IPS-NIHi11 (cell line): Measurements from ENCODE around the gene POLR2E.
A peak's percentile ranks its signal among the peaks of the same experiment; 100 is the strongest.
"Not testable (repeated sequence)": the region's sequence is repeated elsewhere in the genome, so short reads cannot be mapped to it uniquely, and the experiment has no call there.

ENCODE experiments used
- DNase-seq: peaks from one replicate; pipeline ENCODE4 v3.0.0; 2012; ENCODE audit warnings: mixed read lengths, low spot score

POLR2E gene

GRCh38 chr19:1125601-1126467, 30.7 kb upstream of the POLR2E start:
- DNase-seq, result no peak

DNA sequence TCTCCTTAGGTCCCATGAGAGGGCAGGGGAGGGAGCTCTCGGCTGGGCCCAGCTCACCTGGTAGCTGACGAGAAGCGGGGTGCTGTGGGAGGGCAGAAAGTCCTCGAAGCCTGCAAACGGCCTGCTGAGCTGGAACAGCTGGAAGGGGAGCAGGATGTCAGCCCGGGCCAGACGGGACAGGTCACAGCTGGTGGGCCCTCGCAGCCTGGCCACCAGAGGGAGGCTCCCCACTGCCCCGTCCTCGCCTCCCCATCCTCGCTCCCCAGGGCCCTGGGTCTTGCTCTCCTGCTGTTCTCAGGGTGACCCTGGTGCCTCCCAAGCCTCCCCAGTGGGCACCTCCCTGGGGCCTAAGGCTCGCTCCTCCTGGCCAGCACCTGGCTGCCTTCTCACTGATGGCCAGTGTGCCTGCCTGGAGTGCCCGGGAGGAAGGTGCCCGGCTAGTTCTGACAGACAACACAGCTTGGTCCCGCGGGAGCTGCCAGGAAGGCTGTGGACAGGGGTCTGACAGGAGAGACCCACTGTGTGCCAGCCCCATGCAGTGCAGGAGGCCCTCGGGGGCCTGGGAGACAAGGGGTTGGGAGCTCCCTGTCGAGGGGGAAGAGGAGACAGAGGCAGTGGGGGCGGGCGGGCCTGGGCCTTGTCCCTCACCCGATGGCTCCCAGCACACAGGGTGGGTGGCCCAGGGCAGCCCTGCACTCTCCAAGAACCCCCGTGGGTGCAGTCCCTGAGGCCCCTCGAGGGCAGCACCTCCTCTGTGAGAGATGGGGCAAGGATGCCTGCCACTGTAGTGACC, 28.9 kb upstream of the POLR2E start:
- DNase-seq, result no peak

GRCh38 chr19:1123381-1123780, 28.2 kb upstream of the POLR2E start:
- no peak for DNase-seq

DNA sequence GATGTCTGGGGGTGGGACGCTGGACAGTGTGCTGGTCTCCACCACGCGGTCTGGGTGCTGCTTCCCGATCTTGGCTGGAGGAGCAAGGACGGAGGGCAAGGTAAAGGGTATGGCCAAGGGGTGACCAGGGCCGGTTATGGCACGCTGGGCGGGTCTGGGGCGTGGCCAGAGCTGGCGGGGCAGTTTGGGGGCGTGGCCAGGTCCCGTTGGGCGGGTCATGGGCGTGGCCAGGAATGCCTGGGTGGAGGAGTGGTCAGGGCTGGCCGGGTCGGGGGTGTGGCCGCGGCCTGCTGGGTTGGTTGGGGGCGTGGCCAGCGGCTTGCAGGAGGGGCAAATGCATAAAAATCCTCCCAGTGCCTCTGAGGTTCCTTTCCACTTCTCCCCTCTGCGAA, 27.8 kb upstream of the POLR2E start:
- DNase-seq, result peak; percentile 99

DNA sequence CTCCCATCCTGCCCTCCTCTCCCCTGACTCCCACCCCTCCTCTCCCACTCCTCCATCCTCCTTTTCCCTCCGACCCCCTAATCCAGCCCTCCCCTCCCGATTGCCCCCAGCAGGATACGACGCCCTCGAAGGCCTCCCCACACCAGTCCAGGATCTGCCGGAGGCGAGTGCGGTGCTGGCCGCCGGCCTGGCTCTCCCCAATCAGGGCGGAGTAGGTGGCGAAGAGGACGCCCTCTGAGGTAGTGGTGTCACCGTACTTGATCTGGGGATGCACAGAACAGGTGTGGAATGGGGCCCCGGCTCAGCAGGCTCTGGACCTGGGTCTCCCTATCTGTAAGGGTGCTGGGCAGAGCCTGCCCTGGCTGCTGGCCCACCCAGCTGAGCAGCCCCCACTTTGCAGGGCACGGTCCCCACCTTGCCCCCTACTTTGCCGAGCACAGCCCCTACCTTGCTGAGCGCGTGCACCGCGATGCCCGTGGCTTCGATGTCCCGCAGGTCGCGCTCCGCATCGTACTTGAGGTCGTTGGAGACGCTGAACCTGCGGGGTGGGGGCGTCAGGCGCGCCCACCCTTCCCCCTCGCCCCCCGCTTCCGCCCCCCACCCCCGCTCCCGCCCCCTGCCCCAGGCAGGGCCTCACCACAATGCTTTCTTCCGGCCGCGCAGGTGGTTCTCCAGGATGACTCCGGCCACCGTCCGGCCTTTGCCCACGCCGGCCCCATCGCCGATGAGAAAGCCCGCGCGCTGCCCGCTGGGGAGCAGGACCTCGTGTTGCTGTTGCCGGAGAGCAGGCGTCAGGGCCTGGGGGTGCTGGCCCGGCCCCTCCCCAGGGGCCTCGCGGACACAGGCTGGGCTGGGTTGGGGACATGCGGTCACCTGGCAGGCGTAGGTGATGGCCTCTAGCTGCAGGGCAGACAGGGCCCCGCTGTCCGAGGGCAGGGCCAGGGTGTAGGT, 27.1 kb upstream of the POLR2E start:
- no peak for DNase-seq

GRCh38 chr19:1121395-1121794, 26.2 kb upstream of the POLR2E start:
- no peak for DNase-seq

DNA sequence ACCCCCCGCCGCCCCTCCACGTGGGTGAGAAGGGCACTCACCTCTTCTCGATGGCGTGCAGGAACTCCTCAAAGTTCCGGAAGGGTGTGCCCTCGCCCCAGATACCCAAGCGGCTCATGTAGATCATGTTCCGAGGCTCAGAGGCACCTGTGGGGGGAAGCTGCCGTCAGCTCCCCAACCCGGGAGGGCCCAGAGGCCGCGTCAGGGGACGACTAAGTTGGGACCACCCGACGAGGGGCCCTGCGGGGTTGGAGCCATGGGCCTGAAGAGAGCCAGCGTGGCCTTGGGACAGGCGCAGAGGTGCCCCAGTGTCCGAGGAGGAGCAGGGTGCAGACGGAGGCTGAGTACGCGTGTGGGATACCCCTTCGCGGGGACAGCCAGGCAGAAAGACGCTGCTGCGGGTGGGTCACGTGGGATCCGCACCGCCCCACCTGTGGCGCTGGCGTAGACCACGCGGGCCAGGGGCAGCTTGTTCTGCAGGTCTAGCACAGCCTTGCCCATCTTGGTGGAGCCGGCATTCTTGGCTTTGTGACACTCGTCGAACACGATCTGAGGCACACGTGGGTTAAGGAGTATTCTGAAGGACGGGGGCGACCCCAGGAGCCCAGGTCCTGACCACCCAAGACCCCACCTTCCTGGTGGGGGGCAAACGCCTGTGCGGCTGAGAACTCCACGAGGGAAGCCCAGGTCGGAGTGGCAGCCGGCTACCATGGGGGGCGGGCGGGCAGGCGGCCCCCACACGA, 24.5 kb upstream of the POLR2E start:
- DNase-seq, result no peak

- DNase-seq, result no peak
These were observed 23.8 kb upstream of the POLR2E start for GRCh38 chr19:1118999-1119398.

DNA sequence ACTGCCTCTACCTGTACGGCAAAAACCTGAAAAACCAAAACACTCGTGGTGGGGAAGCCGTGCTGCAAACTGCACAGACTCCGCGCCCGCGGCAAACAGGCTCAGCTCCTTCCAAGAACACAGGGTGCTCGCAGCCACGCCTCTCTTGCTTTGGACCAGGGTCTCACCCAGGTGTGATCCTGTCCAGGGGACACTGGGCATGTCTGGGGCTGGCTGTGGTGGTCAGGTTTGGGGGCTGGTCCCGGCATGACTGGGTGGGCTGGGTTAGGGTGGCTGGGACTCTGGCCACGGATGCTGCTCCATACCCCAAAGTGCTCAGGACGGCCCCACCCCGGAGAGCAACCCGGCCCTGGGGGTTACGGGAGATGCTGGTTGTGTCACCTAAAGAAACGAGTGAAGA, 22.5 kb upstream of the POLR2E start:
- DNase-seq, result no peak

GRCh38 chr19:1116726-1117581, 21.8 kb upstream of the POLR2E start:
- peak; percentile 51 for DNase-seq

- no peak for DNase-seq
These were observed 20.7 kb upstream of the POLR2E start for GRCh38 chr19:1115646-1116420.

GRCh38 chr19:1114728-1115127, 19.6 kb upstream of the POLR2E start:
- not testable (repeated sequence) for DNase-seq

DNA sequence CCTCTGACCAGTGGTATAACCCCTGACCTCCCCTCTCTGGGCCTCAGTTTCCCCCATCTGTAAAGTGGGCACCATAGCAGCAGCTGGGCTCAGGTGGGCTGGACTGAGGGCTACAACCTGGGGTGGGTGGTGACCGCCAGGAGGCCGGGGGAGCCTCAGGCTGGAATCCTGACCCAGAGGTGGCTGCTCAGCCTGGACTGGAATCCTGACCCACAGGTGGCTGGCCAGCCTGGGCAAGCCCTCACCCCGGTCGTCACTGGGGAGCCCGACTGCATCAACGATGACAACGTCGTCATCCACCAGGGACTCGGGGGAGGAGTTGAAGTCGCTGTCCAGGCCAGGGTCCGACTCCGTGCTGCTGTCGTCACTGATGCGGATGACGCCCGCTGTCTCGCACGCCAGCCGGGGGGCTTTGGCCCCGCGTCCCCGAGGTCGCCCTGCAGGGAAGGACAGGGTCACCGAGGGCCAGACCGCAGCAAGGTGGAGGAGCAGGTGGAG, 18.9 kb upstream of the POLR2E start:
- DNase-seq, result no peak

DNA sequence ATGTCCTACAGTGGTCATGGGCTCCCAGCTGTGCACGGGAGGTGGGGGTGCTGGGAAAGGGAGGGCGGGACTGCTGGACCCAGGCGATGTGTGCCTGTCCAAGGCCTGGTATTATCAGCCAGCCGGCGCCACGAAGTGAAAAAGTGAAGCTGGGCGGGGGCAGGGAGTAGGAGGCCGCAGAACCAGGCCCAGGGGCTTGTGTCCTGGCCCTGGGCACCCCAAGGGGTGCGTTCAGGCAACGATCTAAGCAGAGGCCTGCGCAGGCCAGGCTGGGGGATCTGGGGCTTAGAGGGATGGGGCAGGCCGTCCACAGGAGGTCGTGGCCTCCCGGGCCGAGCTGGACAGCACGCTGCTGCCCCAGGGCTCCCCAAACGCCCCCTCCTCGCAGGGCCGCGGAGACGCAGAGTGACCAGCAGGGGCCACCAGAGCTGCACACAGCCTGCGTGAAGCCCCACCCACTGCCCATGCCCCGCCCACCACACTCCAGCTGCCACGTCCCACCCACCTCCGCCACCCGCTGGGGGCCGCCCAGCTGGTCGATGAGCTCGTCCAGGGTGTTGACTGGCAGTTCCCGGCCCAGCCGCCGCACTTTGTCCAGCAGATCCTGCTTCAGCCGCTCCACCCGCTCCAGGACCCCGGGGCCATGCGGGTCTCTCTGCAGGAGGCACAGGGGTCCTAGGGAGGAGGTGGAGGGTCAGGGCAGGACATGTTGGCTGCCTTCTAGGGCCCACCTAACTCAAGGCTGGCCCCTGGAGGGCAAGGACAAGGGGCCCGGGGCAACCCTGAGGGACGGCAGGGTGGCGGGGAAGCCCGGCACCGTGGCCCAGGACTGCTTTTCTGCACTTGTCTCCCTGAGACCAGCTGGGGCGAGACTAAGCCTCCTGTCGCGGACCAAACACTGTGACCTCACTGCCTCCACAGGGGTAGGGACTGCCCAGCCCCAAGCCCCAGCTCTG, 18.1 kb upstream of the POLR2E start:
- peak; percentile 98 for DNase-seq

DNA sequence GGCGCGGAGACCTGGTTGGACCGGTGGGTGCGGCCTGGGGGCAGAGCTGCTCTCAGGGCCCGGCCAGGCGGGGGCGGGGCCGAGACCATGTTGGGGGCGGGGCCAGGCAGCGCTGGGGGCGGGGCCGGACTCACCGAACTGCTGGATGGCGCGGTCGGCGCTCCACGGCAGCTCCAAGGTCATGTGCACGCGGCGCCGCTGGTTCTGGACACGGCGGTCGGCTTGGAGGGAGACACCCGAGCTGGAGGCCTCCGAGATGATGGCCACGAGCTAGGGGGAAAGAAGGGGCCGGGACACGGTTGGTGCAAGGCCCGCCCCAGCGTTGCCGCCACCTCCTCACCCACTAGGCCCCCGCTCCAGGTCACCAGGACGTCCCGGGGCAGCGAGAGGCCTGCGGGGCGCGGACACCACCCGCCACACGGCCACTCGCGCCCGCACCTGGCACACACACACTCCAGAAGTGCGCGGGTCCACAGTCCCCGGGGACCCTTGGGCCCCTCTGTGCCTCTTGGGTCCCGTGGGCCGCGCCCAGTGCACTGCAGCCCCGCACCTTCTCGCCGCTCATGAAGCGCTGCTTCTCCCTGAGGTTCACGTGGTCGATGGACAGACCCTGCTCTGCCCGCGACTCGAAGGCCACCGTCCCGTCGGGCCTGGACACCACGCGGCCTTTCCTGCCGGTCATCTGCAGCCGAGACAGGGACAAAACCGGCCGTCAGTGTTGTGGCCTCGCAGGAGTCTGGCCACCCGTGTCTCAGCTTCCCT, 17.3 kb upstream of the POLR2E start:
- peak; percentile 87 for DNase-seq

DNA sequence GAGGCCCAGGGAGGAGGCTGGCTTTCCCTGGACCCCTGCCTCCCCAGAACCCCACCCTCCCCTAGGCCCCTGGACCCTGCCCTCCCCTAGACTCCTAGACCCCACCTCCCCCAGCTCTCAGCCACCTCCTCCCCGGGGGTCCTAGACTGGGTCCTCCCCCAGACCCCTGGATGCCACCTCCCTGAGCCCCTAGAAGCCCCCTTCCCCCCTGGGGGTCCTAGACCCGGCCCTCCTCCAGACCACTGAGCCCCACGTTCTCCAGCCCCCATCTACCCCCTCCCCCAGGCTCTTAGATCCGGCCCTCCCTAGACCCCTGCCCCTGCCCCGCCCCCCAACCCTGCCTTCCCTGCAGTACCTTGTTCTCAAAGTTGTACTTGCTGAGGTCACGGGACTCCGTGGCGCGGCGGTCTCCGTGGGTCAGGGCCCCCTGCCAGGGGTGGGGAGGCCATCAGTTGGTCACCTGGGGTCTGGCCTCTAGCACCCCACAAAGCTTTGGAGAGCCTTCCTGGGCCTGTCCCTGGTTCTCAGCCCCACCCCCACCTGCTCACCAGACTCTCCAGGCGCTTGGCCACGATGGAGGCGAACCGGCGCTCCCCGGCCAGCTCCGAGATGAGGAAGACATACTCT, 16.6 kb upstream of the POLR2E start:
- DNase-seq, result no peak
